ENCODE results near the gene ADGRV1.

Gene ADGRV1

GRCh38 chr5:90645024-90645610, 86.5 kb downstream of the ADGRV1 start:
- H3K27ac ChIP-seq (ENCODE audit: low read length): no peak overlapping the region
- DNase-seq (no peak), ATAC-seq (ENCODE audit: insufficient read depth, low read depth) (no peak)
- no peaks in the 10 kb centered on the region for H3K79me2 ChIP-seq (ENCODE audit: insufficient read depth, low read length)
- H3K9ac ChIP-seq (ENCODE audit: low read depth, low read length): no peak overlapping the region
- no peaks in the 10 kb centered on the region for H3K36me3 ChIP-seq (ENCODE audit: insufficient read depth, low read length)
- no peaks in the 10 kb centered on the region for H3K27me3 ChIP-seq (ENCODE audit: insufficient read depth, low read length, poor library complexity)
- no peaks in the 10 kb centered on the region for H3K4me1 ChIP-seq (ENCODE audit: insufficient read depth, low read length)
- TF ChIP-seq EZH2 (IDR thresholded peaks at IDR 0.05; ENCODE audit: borderline replicate concordance, low read depth, low read length, severe bottlenecking) (no peak), CTCF (IDR thresholded peaks at IDR 0.05; ENCODE audit: borderline replicate concordance, extremely low read depth, low read length, poor library complexity, severe bottlenecking) (no peak)
- no peaks in the 10 kb centered on the region for H4K20me1 ChIP-seq (ENCODE audit: insufficient read depth, low read length)
- H2AFZ ChIP-seq (ENCODE audit: low read depth, low read length): no peak overlapping the region
- H3K4me2 ChIP-seq (ENCODE audit: insufficient read depth, low read length): no peak overlapping the region
- no peak overlapping the region for H3K4me3 ChIP-seq (ENCODE audit: low read depth in 1 of 2, low read length in 2 of 2)
- no peaks in the 10 kb centered on the region for H3K9me3 ChIP-seq (ENCODE audit: insufficient read depth, low read length, severe bottlenecking)

GRCh38 chr5:90650767-90651166, 92.2 kb downstream of the ADGRV1 start:
- Histone ChIP-seq H3K9me3 (ENCODE audit: insufficient read depth, low read length, severe bottlenecking) (no peaks in the 10 kb centered on the region), H2AFZ (ENCODE audit: low read depth, low read length) (no peak overlapping the region), H3K4me3 (ENCODE audit: low read depth in 1 of 2, low read length in 2 of 2) (no peak overlapping the region), H3K79me2 (ENCODE audit: insufficient read depth, low read length) (no peaks in the 10 kb centered on the region), H3K4me2 (ENCODE audit: insufficient read depth, low read length) (no peak overlapping the region), H3K4me1 (ENCODE audit: insufficient read depth, low read length) (no peaks in the 10 kb centered on the region), H3K9ac (ENCODE audit: low read depth, low read length) (no peak overlapping the region), H3K36me3 (ENCODE audit: insufficient read depth, low read length) (no peaks in the 10 kb centered on the region), H3K27me3 (ENCODE audit: insufficient read depth, low read length, poor library complexity) (no peaks in the 10 kb centered on the region), H3K27ac (ENCODE audit: low read length) (no peak overlapping the region), H4K20me1 (ENCODE audit: insufficient read depth, low read length) (no peaks in the 10 kb centered on the region)
- TF ChIP-seq CTCF (IDR thresholded peaks at IDR 0.05; ENCODE audit: borderline replicate concordance, extremely low read depth, low read length, poor library complexity, severe bottlenecking): no peak
- no peak for TF ChIP-seq EZH2 (IDR thresholded peaks at IDR 0.05; ENCODE audit: borderline replicate concordance, low read depth, low read length, severe bottlenecking)
- DNase-seq (no peak), ATAC-seq (ENCODE audit: insufficient read depth, low read depth) (no peak)

GRCh38 chr5:90654215-90654614, 95.6 kb downstream of the ADGRV1 start:
- Histone ChIP-seq H3K4me1 (ENCODE audit: insufficient read depth, low read length) (no peaks in the 10 kb centered on the region), H3K27ac (ENCODE audit: low read length) (no peak overlapping the region), H3K27me3 (ENCODE audit: insufficient read depth, low read length, poor library complexity) (no peaks in the 10 kb centered on the region), H2AFZ (ENCODE audit: low read depth, low read length) (no peak overlapping the region), H3K9ac (ENCODE audit: low read depth, low read length) (no peak overlapping the region), H3K4me2 (ENCODE audit: insufficient read depth, low read length) (no peak overlapping the region), H3K4me3 (ENCODE audit: low read depth in 1 of 2, low read length in 2 of 2) (no peak overlapping the region), H3K36me3 (ENCODE audit: insufficient read depth, low read length) (no peaks in the 10 kb centered on the region), H3K9me3 (ENCODE audit: insufficient read depth, low read length, severe bottlenecking) (no peaks in the 10 kb centered on the region), H4K20me1 (ENCODE audit: insufficient read depth, low read length) (no peaks in the 10 kb centered on the region), H3K79me2 (ENCODE audit: insufficient read depth, low read length) (no peaks in the 10 kb centered on the region)
- ATAC-seq (ENCODE audit: insufficient read depth, low read depth) (no peak), DNase-seq (no peak)
- no peak for TF ChIP-seq CTCF (IDR thresholded peaks at IDR 0.05; ENCODE audit: borderline replicate concordance, extremely low read depth, low read length, poor library complexity, severe bottlenecking)
- no peak for TF ChIP-seq EZH2 (IDR thresholded peaks at IDR 0.05; ENCODE audit: borderline replicate concordance, low read depth, low read length, severe bottlenecking)

- DNase-seq: no peak
- ATAC-seq (ENCODE audit: insufficient read depth, low read depth): no peak
- Histone ChIP-seq H3K4me2 (ENCODE audit: insufficient read depth, low read length) (no peak overlapping the region), H3K79me2 (ENCODE audit: insufficient read depth, low read length) (no peaks in the 10 kb centered on the region), H3K4me1 (ENCODE audit: insufficient read depth, low read length) (no peaks in the 10 kb centered on the region), H4K20me1 (ENCODE audit: insufficient read depth, low read length) (no peaks in the 10 kb centered on the region), H3K27ac (ENCODE audit: low read length) (no peak overlapping the region), H2AFZ (ENCODE audit: low read depth, low read length) (no peak overlapping the region), H3K27me3 (ENCODE audit: insufficient read depth, low read length, poor library complexity) (no peaks in the 10 kb centered on the region), H3K36me3 (ENCODE audit: insufficient read depth, low read length) (no peaks in the 10 kb centered on the region), H3K4me3 (ENCODE audit: low read depth in 1 of 2, low read length in 2 of 2) (no peak overlapping the region), H3K9ac (ENCODE audit: low read depth, low read length) (no peak overlapping the region), H3K9me3 (ENCODE audit: insufficient read depth, low read length, severe bottlenecking) (no peaks in the 10 kb centered on the region)
- TF ChIP-seq EZH2 (IDR thresholded peaks at IDR 0.05; ENCODE audit: borderline replicate concordance, low read depth, low read length, severe bottlenecking): no peak
Measured at GRCh38 chr5:90655423-90655822, 96.8 kb downstream of the ADGRV1 start.

Measured in DND-41 (cell line).